ENCODE data around the gene ZSCAN2. TPM values are rescaled to one million over a fixed set of nuclear protein-coding genes. Genes with fewer than 3 reads are reported as not detected.

The ZSCAN2 gene
- total RNA-seq, 4 donors from 2014 or later, result 0.59 to 30.0 (median 5.3) TPM

DNA sequence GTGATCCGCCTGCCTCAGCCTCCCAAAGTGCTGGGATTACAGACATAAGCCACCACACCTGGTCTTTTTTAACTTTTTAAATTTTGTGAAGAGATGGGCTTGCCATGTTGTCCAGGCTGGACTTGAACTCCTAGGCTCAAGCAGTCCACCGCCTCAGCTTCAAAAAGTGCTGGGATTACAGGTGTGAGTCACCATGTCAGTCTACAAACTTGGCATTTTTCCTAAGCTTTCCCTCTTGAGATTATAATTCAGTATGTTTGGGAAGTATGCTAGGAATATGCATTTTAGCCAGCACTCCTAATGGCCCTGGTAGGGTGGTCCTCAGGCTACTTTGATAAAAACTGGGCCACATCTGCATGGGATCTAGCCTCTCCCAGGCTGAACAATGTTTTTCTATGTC lies 48.9 kb downstream of the ZSCAN2 start:
- H3K27ac ChIP-seq, result no peak overlapping the region
- intact Hi-C loops (cut with DNase I; ENCODE audit: low total_unique reads), result loop anchor here (10.0 kb wide), 2 partner anchors 45 to 275 kb away; partner anchors contain the start of gene ZSCAN2
- no peaks in the 10 kb centered on the region for H3K36me3 ChIP-seq
- TF ChIP-seq, protein P1, sequence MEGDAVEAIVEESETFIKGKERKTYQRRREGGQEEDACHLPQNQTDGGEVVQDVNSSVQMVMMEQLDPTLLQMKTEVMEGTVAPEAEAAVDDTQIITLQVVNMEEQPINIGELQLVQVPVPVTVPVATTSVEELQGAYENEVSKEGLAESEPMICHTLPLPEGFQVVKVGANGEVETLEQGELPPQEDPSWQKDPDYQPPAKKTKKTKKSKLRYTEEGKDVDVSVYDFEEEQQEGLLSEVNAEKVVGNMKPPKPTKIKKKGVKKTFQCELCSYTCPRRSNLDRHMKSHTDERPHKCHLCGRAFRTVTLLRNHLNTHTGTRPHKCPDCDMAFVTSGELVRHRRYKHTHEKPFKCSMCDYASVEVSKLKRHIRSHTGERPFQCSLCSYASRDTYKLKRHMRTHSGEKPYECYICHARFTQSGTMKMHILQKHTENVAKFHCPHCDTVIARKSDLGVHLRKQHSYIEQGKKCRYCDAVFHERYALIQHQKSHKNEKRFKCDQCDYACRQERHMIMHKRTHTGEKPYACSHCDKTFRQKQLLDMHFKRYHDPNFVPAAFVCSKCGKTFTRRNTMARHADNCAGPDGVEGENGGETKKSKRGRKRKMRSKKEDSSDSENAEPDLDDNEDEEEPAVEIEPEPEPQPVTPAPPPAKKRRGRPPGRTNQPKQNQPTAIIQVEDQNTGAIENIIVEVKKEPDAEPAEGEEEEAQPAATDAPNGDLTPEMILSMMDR (IDR thresholded peaks at IDR 0.05), result no peak
- TF ChIP-seq POLR2A (IDR thresholded peaks at IDR 0.05), result no peak
- H3K4me3 ChIP-seq, result no peak overlapping the region
- peaks cover 5 to 12% of the 10 kb centered on the region in 2 donors for H3K4me1 ChIP-seq
- H3K27me3 ChIP-seq, result no peaks in the 10 kb centered on the region
- no peak for DNase-seq
- no peaks in the 10 kb centered on the region for H3K9me3 ChIP-seq

DNA sequence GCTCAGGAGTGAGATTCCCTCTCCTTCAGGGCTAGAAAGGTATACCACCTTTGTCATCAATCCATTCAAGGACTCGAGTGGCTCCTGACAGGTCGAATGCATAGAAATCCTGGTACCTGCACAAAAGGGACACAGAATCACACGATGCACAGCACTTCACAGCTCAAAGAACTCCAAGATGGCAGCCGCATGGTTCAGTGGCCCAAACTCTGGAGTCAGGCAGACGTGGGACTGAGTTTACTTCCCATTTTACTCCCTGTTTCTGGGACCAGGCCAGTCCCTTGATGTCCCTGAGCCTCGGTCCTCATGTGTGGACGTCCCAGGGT lies 52.7 kb downstream of the ZSCAN2 start:
- Histone ChIP-seq H3K36me3 (no peaks in the 10 kb centered on the region), H3K9me3 (no peaks in the 10 kb centered on the region), H3K4me3 (peak overlapping the region; percentile 85 to 89), H3K4me1 (peaks cover 5 to 21% of the 10 kb centered on the region in 2 donors), H3K27me3 (no peaks in the 10 kb centered on the region), H3K27ac (peak overlapping the region; percentile 89)
- TF ChIP-seq, protein P1 (IDR thresholded peaks at IDR 0.05), result no peak
- no peak for TF ChIP-seq POLR2A (IDR thresholded peaks at IDR 0.05)
- intact Hi-C loops (cut with DNase I; ENCODE audit: low total_unique reads), result loop anchor here (10.0 kb wide), 2 partner anchors 49 to 271 kb away; partner anchors contain the start of gene ZSCAN2
- no peak for DNase-seq

DNA sequence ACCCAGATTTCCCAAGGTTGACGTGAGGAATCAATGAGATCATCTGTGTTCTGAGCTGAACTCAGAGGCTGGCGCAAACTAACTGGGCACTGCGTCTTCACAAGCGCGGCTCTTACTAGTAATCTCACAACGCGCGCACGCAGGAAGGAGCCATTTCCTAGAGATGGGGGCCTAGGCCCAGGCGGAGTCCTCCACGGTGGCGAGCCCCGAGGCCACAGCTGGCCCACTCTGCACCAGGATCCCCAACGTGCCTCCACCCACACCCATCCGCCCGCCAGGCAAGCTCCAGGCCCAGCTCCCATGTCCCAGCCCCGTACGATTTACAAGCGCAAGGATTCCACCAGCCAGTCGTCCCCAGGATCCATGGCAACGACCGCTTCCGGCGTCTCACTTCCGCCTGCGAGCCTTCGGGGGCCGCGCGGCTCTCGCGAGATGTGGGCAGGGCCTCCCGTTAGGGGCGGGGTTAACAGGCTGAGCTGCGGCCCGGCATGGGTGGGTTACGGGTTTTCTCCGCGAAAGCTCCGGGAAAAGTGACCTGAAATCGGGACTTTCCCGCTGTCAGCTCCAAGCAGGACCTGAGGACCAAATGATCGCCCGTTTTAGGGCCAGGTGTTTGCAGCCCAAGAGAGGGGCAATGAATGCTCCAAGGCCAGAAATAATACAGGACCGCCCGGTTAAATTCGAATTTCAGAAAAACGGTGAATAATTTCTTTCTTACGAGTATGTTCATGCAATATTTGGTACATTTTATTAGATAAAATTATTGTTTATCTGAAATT lies 53.3 kb downstream of the ZSCAN2 start, which contains the start of gene WDR73:
Gene WDR73, minus strand, starts transcription at position 374 of the 779 bp plus-strand sequence. Its CDS starts 9 bp downstream, at position 365.
- Histone ChIP-seq H3K27ac (peak within 1 kb of the TSS; percentile 89), H3K36me3 (no peaks in the 10 kb centered on the region), H3K9me3 (no peaks in the 10 kb centered on the region), H3K27me3 (no peaks in the 10 kb centered on the region), H3K4me3 (peak within 1 kb of the TSS; percentile 85 to 89), H3K4me1 (peaks cover 5 to 21% of the 10 kb centered on the region in 2 donors)
- TF ChIP-seq POLR2A (IDR thresholded peaks at IDR 0.05), result peak; percentile 72 to 90
- TF ChIP-seq, protein P1 (IDR thresholded peaks at IDR 0.05), result peak in 1 of 4 experiments; percentile 16
- peak; percentile 97 to 98 for DNase-seq
- intact Hi-C loops (cut with DNase I; ENCODE audit: low total_unique reads), result loop anchor here (10.0 kb wide), 2 partner anchors 49 to 271 kb away; partner anchors contain the start of gene ZSCAN2

DNA sequence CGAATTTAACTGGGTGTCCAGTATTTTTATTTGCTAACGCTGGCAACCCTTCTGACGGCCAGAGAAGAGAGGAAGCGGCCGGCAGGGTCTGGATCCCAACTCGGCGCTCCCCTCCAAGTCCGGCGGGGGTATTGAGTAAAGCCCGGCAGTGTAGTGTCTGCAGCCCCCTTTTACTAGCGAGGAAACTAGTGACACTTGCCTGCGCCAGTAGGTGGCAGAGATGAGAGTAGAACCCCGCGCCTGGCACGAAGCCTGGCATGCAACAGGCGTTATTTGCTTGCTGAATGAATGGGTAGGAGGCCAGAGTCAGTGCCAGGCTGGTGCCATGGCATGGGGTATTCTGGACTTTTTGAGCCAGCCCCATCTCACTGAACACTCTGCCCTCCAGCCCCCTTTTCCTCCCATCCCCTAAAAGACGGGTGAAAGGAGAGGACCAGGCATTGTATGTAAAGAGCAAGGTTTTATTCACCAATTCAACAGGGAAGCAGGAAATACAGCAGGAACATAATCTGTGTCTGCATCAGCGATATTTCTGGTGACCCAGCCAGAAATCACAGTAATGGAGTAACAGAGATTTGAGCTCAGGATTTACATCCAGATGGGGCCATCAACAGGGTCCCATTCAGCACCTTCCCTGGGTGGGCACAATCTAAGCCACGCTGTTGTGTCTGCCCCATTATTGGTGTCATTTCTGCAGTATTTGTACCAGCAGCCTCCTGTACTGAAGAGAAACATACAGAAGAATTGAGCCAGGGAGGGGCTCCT lies 54.1 kb downstream of the ZSCAN2 start:
- Histone ChIP-seq H3K4me3 (peak overlapping the region; percentile 85 to 89), H3K9me3 (no peaks in the 10 kb centered on the region), H3K4me1 (peaks cover 5 to 21% of the 10 kb centered on the region in 2 donors), H3K27me3 (no peaks in the 10 kb centered on the region), H3K27ac (peak overlapping the region; percentile 89), H3K36me3 (no peaks in the 10 kb centered on the region)
- peak; percentile 65 to 70 for DNase-seq
- intact Hi-C loops (cut with DNase I; ENCODE audit: low total_unique reads), result loop anchor here (10.0 kb wide), 2 partner anchors 50 to 270 kb away; partner anchors contain the start of gene ZSCAN2
- no peak for TF ChIP-seq POLR2A (IDR thresholded peaks at IDR 0.05)
- TF ChIP-seq, protein P1 (IDR thresholded peaks at IDR 0.05), result peak; percentile 21 to 49 (median 40)

Data from uterus (tissue), 4 donors.